Measurements from ENCODE around the gene RASGRF2.

The RASGRF2 gene

DNA sequence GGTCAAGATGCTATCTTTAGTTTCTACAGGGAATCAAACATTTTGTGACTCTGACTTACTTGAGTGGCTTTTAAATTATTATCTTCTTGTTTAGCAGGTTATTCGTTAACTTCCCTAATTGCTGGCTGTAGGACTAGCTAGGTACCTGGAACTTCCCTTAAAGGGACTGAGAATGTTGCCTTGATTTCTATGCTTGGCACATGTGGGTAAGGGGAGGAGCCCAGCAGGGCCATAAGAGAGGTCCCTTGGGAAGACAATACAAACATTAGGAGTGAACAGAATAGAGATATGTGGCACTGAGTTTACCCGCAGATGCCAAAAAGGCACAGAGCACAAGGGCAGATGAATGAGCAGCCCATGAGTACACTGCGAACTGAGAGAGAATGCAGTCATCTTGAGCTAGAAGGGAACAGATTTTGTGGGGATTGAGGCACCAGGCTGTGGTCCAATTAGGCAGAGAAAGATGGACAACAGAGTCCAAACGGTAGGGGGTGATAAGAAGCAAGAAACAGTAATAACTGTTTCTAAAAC, 282.8 kb downstream of the RASGRF2 start:
- TF ChIP-seq, protein P1, sequence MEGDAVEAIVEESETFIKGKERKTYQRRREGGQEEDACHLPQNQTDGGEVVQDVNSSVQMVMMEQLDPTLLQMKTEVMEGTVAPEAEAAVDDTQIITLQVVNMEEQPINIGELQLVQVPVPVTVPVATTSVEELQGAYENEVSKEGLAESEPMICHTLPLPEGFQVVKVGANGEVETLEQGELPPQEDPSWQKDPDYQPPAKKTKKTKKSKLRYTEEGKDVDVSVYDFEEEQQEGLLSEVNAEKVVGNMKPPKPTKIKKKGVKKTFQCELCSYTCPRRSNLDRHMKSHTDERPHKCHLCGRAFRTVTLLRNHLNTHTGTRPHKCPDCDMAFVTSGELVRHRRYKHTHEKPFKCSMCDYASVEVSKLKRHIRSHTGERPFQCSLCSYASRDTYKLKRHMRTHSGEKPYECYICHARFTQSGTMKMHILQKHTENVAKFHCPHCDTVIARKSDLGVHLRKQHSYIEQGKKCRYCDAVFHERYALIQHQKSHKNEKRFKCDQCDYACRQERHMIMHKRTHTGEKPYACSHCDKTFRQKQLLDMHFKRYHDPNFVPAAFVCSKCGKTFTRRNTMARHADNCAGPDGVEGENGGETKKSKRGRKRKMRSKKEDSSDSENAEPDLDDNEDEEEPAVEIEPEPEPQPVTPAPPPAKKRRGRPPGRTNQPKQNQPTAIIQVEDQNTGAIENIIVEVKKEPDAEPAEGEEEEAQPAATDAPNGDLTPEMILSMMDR (IDR thresholded peaks at IDR 0.05; ENCODE audit: insufficient read depth, missing control alignments): no peak
- FAIRE-seq (no peak), DNase-seq (ENCODE audit: insufficient read length, low spot score) (no peak)

DNA sequence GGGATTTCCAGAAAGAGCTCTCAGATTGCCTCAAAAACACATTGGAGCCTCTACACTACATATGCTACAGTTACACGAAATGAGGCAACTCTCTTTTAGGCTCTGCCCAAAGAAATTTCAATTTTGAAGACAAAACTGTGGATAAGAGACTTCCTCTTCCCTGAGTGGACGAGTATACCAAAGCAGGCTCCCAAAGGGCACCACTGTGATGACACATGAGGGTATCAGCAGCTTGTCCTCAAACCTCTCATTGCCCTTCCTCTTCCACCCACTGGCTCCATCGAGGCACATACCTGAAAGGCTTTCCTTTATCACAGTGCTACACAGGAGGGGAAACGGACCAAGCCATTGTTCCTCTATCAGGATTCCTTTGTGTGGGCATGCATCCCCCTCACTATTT, 284.3 kb downstream of the RASGRF2 start:
- DNase-seq (ENCODE audit: insufficient read length, low spot score): no peak
- TF ChIP-seq, protein P1 (IDR thresholded peaks at IDR 0.05; ENCODE audit: insufficient read depth, missing control alignments): no peak
- FAIRE-seq: no peak

DNA sequence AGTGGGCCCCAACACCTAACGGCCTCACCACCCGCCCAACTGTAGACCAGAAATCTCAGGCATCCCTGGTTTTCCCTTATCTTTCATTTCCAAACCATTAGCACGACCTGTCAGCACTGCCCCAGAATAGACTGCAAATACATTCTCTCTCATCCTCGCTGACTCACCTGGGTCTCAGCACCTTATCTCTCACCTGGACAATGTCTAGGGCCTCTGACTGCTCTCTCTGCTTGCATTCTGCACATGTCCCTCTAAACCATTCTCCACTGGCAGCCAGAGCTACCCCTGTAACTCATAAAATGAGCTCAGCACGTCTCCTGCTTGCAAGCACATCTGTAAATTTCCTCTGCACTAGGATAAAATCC, 285.7 kb downstream of the RASGRF2 start:
- TF ChIP-seq, protein P1 (IDR thresholded peaks at IDR 0.05; ENCODE audit: insufficient read depth, missing control alignments): no peak
- no peak for FAIRE-seq
- DNase-seq (ENCODE audit: insufficient read length, low spot score): no peak

DNA sequence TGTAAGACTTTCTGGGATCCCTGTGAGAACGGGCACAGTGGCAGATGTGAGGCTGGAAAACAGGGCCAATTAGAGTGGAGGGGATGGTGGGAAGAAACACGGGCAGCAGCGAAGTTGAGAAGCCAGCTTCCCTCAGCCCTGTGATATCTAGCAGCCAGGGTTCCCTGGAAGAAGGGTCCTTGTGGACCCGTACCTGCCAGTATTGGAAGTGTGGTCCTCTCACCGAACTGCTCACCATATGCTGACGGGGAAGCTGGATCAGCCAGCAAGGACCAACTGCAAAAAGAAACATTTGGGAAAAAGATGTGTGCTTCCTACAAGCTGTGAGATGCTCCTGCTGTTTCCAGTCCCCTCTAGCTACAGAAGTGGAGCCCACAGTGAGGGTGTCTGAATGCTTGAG, 286.5 kb downstream of the RASGRF2 start:
- TF ChIP-seq, protein P1 (IDR thresholded peaks at IDR 0.05; ENCODE audit: insufficient read depth, missing control alignments): no peak
- DNase-seq (ENCODE audit: insufficient read length, low spot score): no peak
- FAIRE-seq: no peak

DNA sequence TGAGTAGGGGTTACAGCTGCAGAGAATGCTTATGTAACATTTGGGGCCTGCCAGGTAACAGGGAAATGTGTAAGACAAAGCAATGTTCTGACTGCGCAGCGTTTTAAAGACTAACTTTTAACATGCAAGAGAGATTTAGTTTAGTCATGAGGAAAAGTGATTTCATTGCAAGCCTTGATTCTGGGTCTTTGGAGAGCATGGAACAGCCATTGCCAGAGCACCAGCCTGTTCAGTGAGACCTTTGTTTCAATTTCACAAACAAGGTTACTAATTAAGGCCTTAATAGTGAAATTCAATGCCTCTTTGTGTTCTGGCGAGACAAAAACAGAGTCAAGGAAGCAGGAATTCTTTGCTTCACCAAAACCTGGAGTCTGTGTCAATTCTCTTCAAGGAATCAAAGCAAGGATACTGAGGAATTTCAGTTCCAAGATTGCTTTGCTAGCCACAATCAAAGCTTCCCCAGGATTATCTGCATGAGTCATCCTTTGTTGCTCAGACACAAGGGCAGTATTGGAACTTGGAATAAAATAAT, 287.3 kb downstream of the RASGRF2 start:
- no peak for DNase-seq (ENCODE audit: insufficient read length, low spot score)
- TF ChIP-seq, protein P1 (IDR thresholded peaks at IDR 0.05; ENCODE audit: insufficient read depth, missing control alignments): no peak
- FAIRE-seq: no peak

DNA sequence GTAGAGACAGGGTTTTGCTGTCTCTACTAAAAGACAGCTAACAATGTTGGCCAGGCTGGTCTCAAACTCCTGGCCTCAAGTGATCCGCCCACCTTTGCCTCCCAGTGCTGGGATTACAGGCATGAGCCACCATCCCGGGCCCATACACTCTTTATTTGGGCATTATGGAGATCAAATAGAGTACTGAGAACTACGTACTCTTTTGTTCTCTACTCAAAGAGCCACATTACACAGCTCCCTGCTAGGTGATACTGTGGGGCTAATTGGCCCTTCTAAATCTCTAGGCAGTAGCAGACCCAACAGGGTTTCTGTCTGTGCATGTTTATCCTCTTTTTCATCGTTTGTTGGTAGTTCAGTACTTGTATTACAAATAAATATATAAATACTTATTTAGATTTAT, 289.1 kb downstream of the RASGRF2 start:
- DNase-seq (ENCODE audit: insufficient read length, low spot score): no peak
- no peak for FAIRE-seq
- TF ChIP-seq, protein P1 (IDR thresholded peaks at IDR 0.05; ENCODE audit: insufficient read depth, missing control alignments): no peak

DNA sequence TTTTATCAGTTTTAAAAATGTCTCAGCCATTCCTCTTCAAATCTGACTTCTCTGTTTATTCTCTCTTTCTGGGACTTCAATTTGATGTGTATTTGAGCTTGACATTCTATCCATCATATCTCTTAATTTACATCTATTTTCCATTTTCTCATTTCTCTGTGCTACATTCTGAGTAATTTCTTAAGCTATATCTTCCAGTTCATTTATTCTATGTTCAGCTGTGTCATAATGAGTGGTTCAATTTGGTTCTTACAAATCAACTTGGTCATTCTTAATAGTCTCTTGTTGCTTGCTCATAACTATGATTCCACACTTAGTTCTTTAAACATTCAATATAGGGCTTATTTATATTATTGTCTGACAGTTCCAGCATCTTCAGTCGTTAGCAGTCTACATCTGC, 289.8 kb downstream of the RASGRF2 start:
- FAIRE-seq: no peak
- no peak for DNase-seq (ENCODE audit: insufficient read length, low spot score)
- TF ChIP-seq, protein P1 (IDR thresholded peaks at IDR 0.05; ENCODE audit: insufficient read depth, missing control alignments): no peak

Data from D721Med (cell line).